ENCODE measurements around the gene WEE1.
A peak's percentile ranks its signal among the peaks of the same experiment; 100 is the strongest.

The WEE1 gene

GRCh38 chr11:9575260-9576240 lies 2.1 kb downstream of the WEE1 start:
- Histone ChIP-seq H3K9me3 (ENCODE audit: insufficient read depth, low read depth, low read length) (no peaks in the 10 kb centered on the region), H3K27me3 (ENCODE audit: insufficient read depth, low read length) (no peaks in the 10 kb centered on the region), H3K4me3 (ENCODE audit: low read length) (peak overlapping the region; percentile 83), H3K27ac (ENCODE audit: low read depth, low read length) (peak overlapping the region; percentile 98), H3K4me1 (ENCODE audit: insufficient read depth, low read length) (peaks cover 37% of the 10 kb centered on the region), H3K9ac (ENCODE audit: low read depth, low read length) (peak overlapping the region; percentile 96), H3K36me3 (ENCODE audit: insufficient read depth, low read length) (peaks cover 51% of the 10 kb centered on the region)
- 5% methylated on average over 17 of the region's 17 CpGs for whole genome bisulfite sequencing

GRCh38 chr11:9576701-9577381 lies 3.4 kb downstream of the WEE1 start:
- H3K9me3 ChIP-seq (ENCODE audit: insufficient read depth, low read depth, low read length), result no peaks in the 10 kb centered on the region
- H3K4me1 ChIP-seq (ENCODE audit: insufficient read depth, low read length), result peaks cover 26% of the 10 kb centered on the region
- H3K4me3 ChIP-seq (ENCODE audit: low read length), result peak overlapping the region; percentile 83
- no peaks in the 10 kb centered on the region for H3K27me3 ChIP-seq (ENCODE audit: insufficient read depth, low read length)
- H3K9ac ChIP-seq (ENCODE audit: low read depth, low read length), result peak overlapping the region; percentile 96
- 86% methylated on average over 3 of the region's 4 CpGs for WGBS
- peaks cover 64% of the 10 kb centered on the region for H3K36me3 ChIP-seq (ENCODE audit: insufficient read depth, low read length)
- no peak overlapping the region for H3K27ac ChIP-seq (ENCODE audit: low read depth, low read length)

- Histone ChIP-seq H3K9ac (ENCODE audit: low read depth, low read length) (peak overlapping the region; percentile 96; the same call in 1 of the 2 replicates), H3K4me1 (ENCODE audit: insufficient read depth, low read length) (peaks cover 26% of the 10 kb centered on the region), H3K4me3 (ENCODE audit: low read length) (peak overlapping the region; percentile 83), H3K36me3 (ENCODE audit: insufficient read depth, low read length) (peaks cover 71% of the 10 kb centered on the region), H3K27me3 (ENCODE audit: insufficient read depth, low read length) (no peaks in the 10 kb centered on the region), H3K9me3 (ENCODE audit: insufficient read depth, low read depth, low read length) (no peaks in the 10 kb centered on the region), H3K27ac (ENCODE audit: low read depth, low read length) (no peak overlapping the region)
- WGBS, result 84% methylated on average over 7 of the region's 7 CpGs
Measured at GRCh38 chr11:9577556-9577955, 4.1 kb downstream of the WEE1 start.

GRCh38 chr11:9580894-9581293 lies 7.4 kb downstream of the WEE1 start:
- Histone ChIP-seq H3K27me3 (ENCODE audit: insufficient read depth, low read length) (no peaks in the 10 kb centered on the region), H3K9me3 (ENCODE audit: insufficient read depth, low read depth, low read length) (no peaks in the 10 kb centered on the region), H3K27ac (ENCODE audit: low read depth, low read length) (no peak overlapping the region), H3K9ac (ENCODE audit: low read depth, low read length) (no peak overlapping the region), H3K4me3 (ENCODE audit: low read length) (no peak overlapping the region), H3K4me1 (ENCODE audit: insufficient read depth, low read length) (peaks cover 26% of the 10 kb centered on the region), H3K36me3 (ENCODE audit: insufficient read depth, low read length) (peaks cover 97% of the 10 kb centered on the region)
- 98% methylated on average over 4 of the region's 4 CpGs for WGBS

GRCh38 chr11:9581556-9582161 lies 8.2 kb downstream of the WEE1 start:
- H3K4me1 ChIP-seq (ENCODE audit: insufficient read depth, low read length), result peaks cover 19% of the 10 kb centered on the region
- H3K4me3 ChIP-seq (ENCODE audit: low read length), result no peak overlapping the region
- peaks cover 97% of the 10 kb centered on the region for H3K36me3 ChIP-seq (ENCODE audit: insufficient read depth, low read length)
- H3K9ac ChIP-seq (ENCODE audit: low read depth, low read length), result no peak overlapping the region
- no peaks in the 10 kb centered on the region for H3K9me3 ChIP-seq (ENCODE audit: insufficient read depth, low read depth, low read length)
- H3K27ac ChIP-seq (ENCODE audit: low read depth, low read length), result no peak overlapping the region
- WGBS, result 96% methylated on average over 6 of the region's 6 CpGs
- H3K27me3 ChIP-seq (ENCODE audit: insufficient read depth, low read length), result no peaks in the 10 kb centered on the region

- WGBS, result 96% methylated on average over 4 of the region's 4 CpGs
Measured at GRCh38 chr11:9590717-9591116, 17.2 kb downstream of the WEE1 start.

GRCh38 chr11:9594267-9595046 lies 21.0 kb downstream of the WEE1 start:
- H3K36me3 ChIP-seq (ENCODE audit: insufficient read depth, low read length), result peaks cover 13% of the 10 kb centered on the region
- no peak overlapping the region for H3K9ac ChIP-seq (ENCODE audit: low read depth, low read length)
- 45% methylated on average over 11 of the region's 11 CpGs for WGBS
- H3K4me1 ChIP-seq (ENCODE audit: insufficient read depth, low read length), result peaks cover 12% of the 10 kb centered on the region
- no peak overlapping the region for H3K4me3 ChIP-seq (ENCODE audit: low read length)
- no peaks in the 10 kb centered on the region for H3K9me3 ChIP-seq (ENCODE audit: insufficient read depth, low read depth, low read length)
- H3K27me3 ChIP-seq (ENCODE audit: insufficient read depth, low read length), result no peaks in the 10 kb centered on the region
- peak overlapping the region; percentile 8; the same call in 1 of the 2 replicates for H3K27ac ChIP-seq (ENCODE audit: low read depth, low read length)

More at GRCh38 chr11:9590717-9591116, 17.2 kb downstream of the WEE1 start:
- Histone ChIP-seq H3K36me3 (ENCODE audit: insufficient read depth, low read length) (peaks cover 50% of the 10 kb centered on the region), H3K9ac (ENCODE audit: low read depth, low read length) (no peak overlapping the region), H3K27ac (ENCODE audit: low read depth, low read length) (no peak overlapping the region), H3K27me3 (ENCODE audit: insufficient read depth, low read length) (no peaks in the 10 kb centered on the region), H3K4me3 (ENCODE audit: low read length) (no peak overlapping the region), H3K9me3 (ENCODE audit: insufficient read depth, low read depth, low read length) (no peaks in the 10 kb centered on the region), H3K4me1 (ENCODE audit: insufficient read depth, low read length) (peaks cover 12% of the 10 kb centered on the region)

GRCh38 chr11:9596926-9597464 lies 23.5 kb downstream of the WEE1 start:
- no peak overlapping the region for H3K4me3 ChIP-seq (ENCODE audit: low read length)
- no peak overlapping the region for H3K27ac ChIP-seq (ENCODE audit: low read depth, low read length)
- no peaks in the 10 kb centered on the region for H3K9me3 ChIP-seq (ENCODE audit: insufficient read depth, low read depth, low read length)
- H3K9ac ChIP-seq (ENCODE audit: low read depth, low read length), result no peak overlapping the region
- H3K36me3 ChIP-seq (ENCODE audit: insufficient read depth, low read length), result no peaks in the 10 kb centered on the region
- H3K4me1 ChIP-seq (ENCODE audit: insufficient read depth, low read length), result peaks cover 25% of the 10 kb centered on the region
- H3K27me3 ChIP-seq (ENCODE audit: insufficient read depth, low read length), result no peaks in the 10 kb centered on the region
- WGBS, result 88% methylated on average over 4 of the region's 4 CpGs

- H3K9me3 ChIP-seq (ENCODE audit: insufficient read depth, low read depth, low read length), result no peaks in the 10 kb centered on the region
- 95% methylated on average over 2 of the region's 2 CpGs for WGBS
- no peaks in the 10 kb centered on the region for H3K36me3 ChIP-seq (ENCODE audit: insufficient read depth, low read length)
- H3K4me3 ChIP-seq (ENCODE audit: low read length), result no peak overlapping the region
- no peaks in the 10 kb centered on the region for H3K27me3 ChIP-seq (ENCODE audit: insufficient read depth, low read length)
- H3K4me1 ChIP-seq (ENCODE audit: insufficient read depth, low read length), result peaks cover 16% of the 10 kb centered on the region
- no peak overlapping the region for H3K27ac ChIP-seq (ENCODE audit: low read depth, low read length)
- no peak overlapping the region for H3K9ac ChIP-seq (ENCODE audit: low read depth, low read length)
Measured at GRCh38 chr11:9600166-9600565, 26.7 kb downstream of the WEE1 start.

- 88% methylated on average over 4 of the region's 4 CpGs for WGBS
Measured at GRCh38 chr11:9600644-9601036, 27.2 kb downstream of the WEE1 start.

More at GRCh38 chr11:9600644-9601036, 27.2 kb downstream of the WEE1 start:
- Histone ChIP-seq H3K27ac (ENCODE audit: low read depth, low read length) (no peak overlapping the region), H3K36me3 (ENCODE audit: insufficient read depth, low read length) (no peaks in the 10 kb centered on the region), H3K9me3 (ENCODE audit: insufficient read depth, low read depth, low read length) (no peaks in the 10 kb centered on the region), H3K4me3 (ENCODE audit: low read length) (no peak overlapping the region), H3K27me3 (ENCODE audit: insufficient read depth, low read length) (no peaks in the 10 kb centered on the region), H3K9ac (ENCODE audit: low read depth, low read length) (no peak overlapping the region), H3K4me1 (ENCODE audit: insufficient read depth, low read length) (peaks cover 13% of the 10 kb centered on the region; the same call in 1 of the 2 replicates)

All from HUES64 (cell line).